GM21447 (cell line): Measurements from ENCODE around the gene LRBA.
"Not testable (repeated sequence)": the region's sequence is repeated elsewhere in the genome, so short reads cannot be mapped to it uniquely, and the experiment has no call there.

ENCODE experiments used
- ATAC-seq: cut with Tn5 transposase; IDR thresholded peaks from one replicate; pipeline ENCODE4 v1.9.1; 2021; ENCODE audit not compliant: unreplicated experiment

The LRBA gene

DNA sequence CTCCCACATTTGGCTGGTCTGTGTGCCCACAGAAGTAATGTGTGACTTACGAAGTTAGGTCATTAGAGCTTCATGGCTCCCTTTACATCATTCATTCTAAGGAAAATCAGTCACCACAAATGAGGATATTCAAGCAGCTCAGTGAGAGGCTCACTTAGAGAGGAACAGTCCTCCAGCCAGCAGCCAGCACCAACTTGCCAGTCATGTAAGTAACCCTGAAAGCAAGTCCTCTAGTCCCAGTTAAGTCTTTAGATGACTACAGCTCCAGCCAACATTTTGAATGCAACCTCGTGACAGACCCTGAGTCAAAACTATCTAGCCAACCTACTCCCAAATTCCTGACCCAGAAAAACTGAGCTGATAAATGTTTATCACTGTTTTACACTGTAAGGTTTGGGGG is 71.3 kb downstream of the LRBA start:
- no peak for ATAC-seq

- no peak for ATAC-seq
Measured at GRCh38 chr4:150943126-150943525, 72.0 kb downstream of the LRBA start.

DNA sequence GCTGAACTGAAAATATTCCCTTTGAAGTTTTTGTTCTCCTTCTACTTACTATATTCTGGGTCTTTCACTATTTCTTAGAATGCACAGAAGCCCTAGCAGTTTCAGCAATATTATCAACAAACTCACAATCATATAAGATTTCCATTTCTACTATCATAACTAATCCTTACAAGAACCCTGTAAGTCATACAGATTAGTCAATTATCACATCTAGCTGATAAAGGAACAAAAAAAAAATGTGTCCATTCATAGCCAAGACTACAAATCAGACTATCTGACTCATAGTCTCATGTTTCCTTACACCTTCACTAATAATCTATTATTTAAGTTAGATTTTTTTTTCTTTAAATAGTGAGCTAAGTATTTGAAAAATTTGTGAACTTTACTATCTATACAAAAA is 72.5 kb downstream of the LRBA start:
- no peak for ATAC-seq

- ATAC-seq = no peak
Measured at GRCh38 chr4:150940123-150940522, 75.0 kb downstream of the LRBA start.

DNA sequence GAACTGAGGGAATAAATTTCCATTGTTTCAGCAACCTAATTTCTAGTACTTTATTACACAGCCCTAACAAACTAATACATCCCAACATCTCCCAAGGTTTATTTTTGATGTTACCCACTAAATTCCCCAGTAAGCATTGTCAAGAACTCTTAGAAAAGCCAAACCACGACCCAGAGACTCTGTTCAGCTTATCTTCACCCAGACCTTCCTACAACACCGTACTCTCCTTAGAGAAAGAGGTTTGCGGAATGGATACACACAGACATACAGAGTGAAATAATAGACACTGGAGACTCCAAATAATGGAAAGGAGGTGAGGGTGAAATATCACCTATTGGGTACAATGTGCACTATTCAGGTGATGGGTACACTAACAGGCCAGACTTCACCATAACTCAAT is 75.6 kb downstream of the LRBA start:
- ATAC-seq = no peak

GRCh38 chr4:150938873-150939499 is 76.1 kb downstream of the LRBA start:
- no peak for ATAC-seq

DNA sequence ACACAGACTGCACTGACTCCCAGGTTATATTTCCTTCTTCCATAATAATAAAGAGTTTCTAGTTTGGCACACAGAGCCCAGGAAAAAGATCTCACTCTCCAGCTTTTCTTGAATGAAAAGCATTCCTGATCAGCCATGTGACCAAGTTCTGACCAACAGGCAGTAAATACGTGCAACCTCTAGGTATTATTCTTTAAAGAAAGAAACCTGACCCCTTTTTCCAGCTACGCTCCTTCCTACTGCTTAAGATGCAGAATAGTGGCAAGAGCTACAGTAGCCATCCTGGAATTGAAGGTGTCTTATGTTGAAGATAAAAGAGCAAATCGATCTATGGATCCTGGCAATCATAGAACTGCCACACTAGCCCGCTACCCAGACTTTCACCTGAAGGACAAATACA is 76.7 kb downstream of the LRBA start:
- no peak for ATAC-seq

GRCh38 chr4:150934022-150934421 is 81.1 kb downstream of the LRBA start:
- ATAC-seq = no peak

- no peak for ATAC-seq
Measured at GRCh38 chr4:150931796-150932195, 83.3 kb downstream of the LRBA start.

DNA sequence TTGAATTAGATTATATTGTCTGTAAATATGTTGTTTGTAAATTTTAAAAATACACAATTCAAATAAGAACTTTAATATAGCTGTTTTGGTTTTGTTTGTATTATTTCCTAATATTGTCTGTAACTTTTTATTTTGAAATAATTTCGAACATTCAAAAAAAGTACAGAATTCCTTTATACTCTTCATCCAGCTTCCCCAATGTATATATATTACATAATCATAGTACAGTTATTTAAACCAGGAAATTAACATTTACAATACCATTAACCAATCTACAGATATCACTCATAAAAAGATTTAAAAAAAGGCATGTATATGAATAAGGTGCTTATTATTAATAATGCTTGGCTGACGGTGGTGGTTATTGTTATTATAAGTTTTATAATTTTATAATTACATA is 84.1 kb downstream of the LRBA start:
- no peak for ATAC-seq

GRCh38 chr4:150923945-150924344 is 91.1 kb downstream of the LRBA start:
- no peak for ATAC-seq

DNA sequence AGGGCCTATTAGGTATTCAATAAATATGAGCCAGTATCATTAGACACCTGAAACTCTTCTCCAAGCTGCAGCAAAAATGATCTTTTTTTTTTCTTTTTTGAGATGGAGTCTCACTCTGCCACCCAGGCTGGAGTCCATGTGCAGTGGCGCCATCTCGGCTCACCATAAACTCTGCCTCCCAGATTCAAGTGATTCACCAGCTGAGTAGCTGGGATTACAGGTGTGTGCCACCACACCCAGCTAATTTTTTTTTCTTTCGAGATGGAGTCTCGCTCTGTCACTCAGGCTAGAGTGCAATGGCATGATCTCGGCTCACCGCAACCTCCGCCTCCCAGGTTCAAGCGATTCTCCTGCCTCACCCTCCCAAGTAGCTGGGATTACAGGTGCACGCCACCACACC is 93.6 kb downstream of the LRBA start:
- not testable (repeated sequence) for ATAC-seq

- ATAC-seq = not testable (repeated sequence)
Measured at GRCh38 chr4:150918562-150918961, 96.5 kb downstream of the LRBA start.

GRCh38 chr4:150911326-150911725 is 103.8 kb downstream of the LRBA start:
- no peak for ATAC-seq

DNA sequence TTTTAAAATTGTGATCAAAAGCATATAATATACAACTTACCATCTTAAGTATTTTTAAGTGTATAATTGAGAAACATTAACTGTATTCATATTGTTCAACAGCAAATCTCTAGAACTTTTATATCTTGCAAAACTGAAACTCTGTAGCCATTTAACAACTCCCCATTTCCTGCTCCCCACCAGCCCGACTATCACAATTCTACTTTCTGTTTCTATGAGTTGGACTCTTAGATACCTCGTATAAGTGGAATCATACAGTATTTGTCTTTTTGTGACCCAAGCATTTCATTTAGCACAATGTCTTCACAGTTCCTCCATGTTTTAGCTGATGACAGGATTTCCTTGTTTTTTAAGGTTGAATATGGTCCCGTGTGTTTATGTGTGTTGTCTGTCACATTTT is 106.0 kb downstream of the LRBA start:
- ATAC-seq = no peak

- no peak for ATAC-seq
Measured at GRCh38 chr4:150906987-150907633, 108.0 kb downstream of the LRBA start.

GRCh38 chr4:150904671-150905070 is 110.4 kb downstream of the LRBA start:
- ATAC-seq = no peak

GRCh38 chr4:150903603-150904002 is 111.5 kb downstream of the LRBA start:
- ATAC-seq = no peak

DNA sequence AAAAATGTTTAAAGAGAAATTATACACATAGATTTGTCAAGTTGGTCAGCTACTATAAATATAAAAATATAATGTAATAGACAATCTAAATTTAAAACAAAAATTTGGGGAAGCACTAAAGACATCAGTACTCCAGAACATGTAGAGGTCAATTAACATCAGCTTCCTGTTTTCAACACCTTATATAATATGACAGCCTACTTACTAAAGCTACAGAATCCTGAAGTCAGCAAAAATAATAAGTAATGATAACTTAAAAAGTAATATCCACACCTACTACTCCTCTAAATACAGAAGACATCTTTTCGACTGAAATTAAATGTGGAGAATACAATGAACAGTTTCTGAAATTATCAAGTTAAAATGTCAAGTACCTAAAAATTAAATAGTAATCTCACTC is 118.6 kb downstream of the LRBA start:
- ATAC-seq = no peak

DNA sequence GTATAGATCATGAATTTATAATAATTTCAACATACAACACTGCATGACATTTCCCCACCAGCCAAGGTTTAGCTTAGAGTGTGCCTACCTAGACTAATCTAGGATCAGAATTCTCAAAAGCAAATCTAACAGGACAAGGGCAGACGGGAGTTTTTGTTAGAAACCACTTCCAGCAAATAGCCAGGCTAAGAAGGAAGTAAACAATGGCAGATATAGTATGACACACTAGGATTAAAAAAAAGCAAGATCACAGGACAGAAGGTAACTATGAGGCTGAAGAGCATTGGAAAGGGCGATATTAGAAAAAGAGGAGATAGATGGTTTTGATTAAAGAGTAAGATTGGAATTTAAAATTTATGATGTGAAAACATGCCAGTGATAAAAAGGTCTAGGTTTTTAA is 124.8 kb downstream of the LRBA start:
- ATAC-seq = no peak

- ATAC-seq = no peak
Measured at GRCh38 chr4:150889306-150889705, 125.8 kb downstream of the LRBA start.

DNA sequence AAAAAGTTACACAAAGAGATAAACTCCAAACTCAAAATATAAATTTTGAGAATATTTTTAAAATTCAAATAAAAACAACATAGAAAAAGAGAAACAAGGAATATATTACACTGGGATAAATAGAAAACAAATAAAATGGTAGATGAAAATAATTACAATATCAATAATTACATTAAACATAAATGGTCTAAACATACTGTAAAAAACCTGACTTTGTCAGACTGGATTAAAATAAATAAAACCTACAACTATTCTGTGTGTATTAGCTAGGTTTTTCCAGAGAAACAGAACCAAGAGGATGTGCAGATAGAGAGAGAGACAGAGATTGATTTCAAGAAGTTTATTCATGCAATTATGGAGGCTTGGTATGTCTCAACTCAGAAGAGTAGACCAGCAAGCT is 126.5 kb downstream of the LRBA start:
- no peak for ATAC-seq

GRCh38 chr4:150888217-150888616 is 126.9 kb downstream of the LRBA start:
- ATAC-seq = peak; percentile 46
